A673 (cell line): ENCODE data around the gene DUSP15. TPM values are rescaled to one million over a fixed set of nuclear protein-coding genes. Genes with fewer than 3 reads are reported as not detected.

Source experiments
- BruUV-seq: library from RNA; stranded (reverse); fragments of 400-500 nt; replicated peaks from 2 replicates; lab custom pipeline; 2021; lab: Mats Ljungman, UMichigan
- CTCF ChIA-PET: fragments of 300-600 bp; sonication (Branson Sonifier 250); formaldehyde crosslinking; loops from one replicate; lab custom pipeline; 2022; ENCODE audit warnings: antibody characterized with exemption; lab: Charles Lee
- POLR2A ChIA-PET: fragments of 300-600 bp; sonication (Branson Sonifier 250); formaldehyde crosslinking; loops from one replicate; lab custom pipeline; 2022; ENCODE audit warnings: antibody characterized with exemption; ENCODE audit not compliant: low non-redundant PET; lab: Charles Lee
- DNase-seq: peaks from one replicate; pipeline ENCODE4 v3.0.0-alpha.2; 2015; ENCODE audit warnings: low spot score
- H3K27ac ChIP-seq: fragments of 200-600 bp; sonication (generic); 2 replicates; pipeline ENCODE4 v1.5.1; 2016; ENCODE audit warnings: mixed run types, low read depth, mild to moderate bottlenecking, mixed read lengths, antibody characterized with exemption, low read length; ENCODE audit not compliant: poor library complexity, severe bottlenecking
- H3K27me3 ChIP-seq: fragments of 200-600 bp; sonication (generic); replicated peaks from 2 replicates; pipeline ENCODE4 v1.6.1; 2017; ENCODE audit warnings: mixed run types, low read depth, mild to moderate bottlenecking, mixed read lengths, antibody characterized with exemption, low read length; ENCODE audit not compliant: insufficient read depth, poor library complexity
- H3K36me3 ChIP-seq: fragments of 200-600 bp; sonication (generic); 2 replicates; pipeline ENCODE4 v1.6.1; 2016; ENCODE audit warnings: mixed run types, mild to moderate bottlenecking, mixed read lengths, antibody characterized with exemption, low read length; ENCODE audit not compliant: insufficient read depth, poor library complexity, severe bottlenecking
- H3K4me1 ChIP-seq: fragments of 200-600 bp; sonication (generic); 2 replicates; pipeline ENCODE4 v1.6.1; 2017; ENCODE audit warnings: mixed run types, mild to moderate bottlenecking, mixed read lengths, antibody characterized with exemption, low read length; ENCODE audit not compliant: insufficient read depth, poor library complexity, severe bottlenecking
- H3K4me3 ChIP-seq: fragments of 200-600 bp; sonication (generic); 2 replicates; pipeline ENCODE4 v1.5.1; 2016; ENCODE audit warnings: low read depth, mixed run types, mild to moderate bottlenecking, mixed read lengths, low read length; ENCODE audit not compliant: poor library complexity, severe bottlenecking
- H3K9me3 ChIP-seq: fragments of 200-600 bp; sonication (generic); 2 replicates; pipeline ENCODE4 v1.6.1; 2016; ENCODE audit warnings: mixed run types, low read depth, mild to moderate bottlenecking, mixed read lengths, antibody characterized with exemption, low read length; ENCODE audit not compliant: poor library complexity, severe bottlenecking
- EZH2 ChIP-seq: fragments of 200-600 bp; sonication (generic); IDR thresholded peaks from 2 replicates; pipeline ENCODE4 v1.6.1; 2017; ENCODE audit warnings: borderline replicate concordance, low read depth, mild to moderate bottlenecking, mixed read lengths, antibody characterized with exemption, low read length; ENCODE audit not compliant: poor library complexity, severe bottlenecking
- intact Hi-C: fragments of 100-400 bp; cut with micrococcal nuclease; formaldehyde crosslinking; loops from one replicate; pipeline ENCODE4 v1.10.0; 2022; ENCODE audit not compliant: unreplicated experiment
- total RNA-seq: library from RNA; stranded (reverse); gene quantifications from 2 replicates; pipeline ENCODE4 v1.2.3, GENCODE V29; 2021
- TF ChIP-seq, protein P1 (sequence below): fragments of 300-800, 200-600 bp; sonication (generic); conservative IDR thresholded peaks from 2 replicates; pipeline ENCODE4 v1.5.1; 2017; ENCODE audit warnings: low read depth, mild to moderate bottlenecking, antibody characterized with exemption, low read length, moderate library complexity, mixed read lengths

Gene DUSP15
- total RNA-seq, 1 experiment from 2014 or later, result not detected

DNA sequence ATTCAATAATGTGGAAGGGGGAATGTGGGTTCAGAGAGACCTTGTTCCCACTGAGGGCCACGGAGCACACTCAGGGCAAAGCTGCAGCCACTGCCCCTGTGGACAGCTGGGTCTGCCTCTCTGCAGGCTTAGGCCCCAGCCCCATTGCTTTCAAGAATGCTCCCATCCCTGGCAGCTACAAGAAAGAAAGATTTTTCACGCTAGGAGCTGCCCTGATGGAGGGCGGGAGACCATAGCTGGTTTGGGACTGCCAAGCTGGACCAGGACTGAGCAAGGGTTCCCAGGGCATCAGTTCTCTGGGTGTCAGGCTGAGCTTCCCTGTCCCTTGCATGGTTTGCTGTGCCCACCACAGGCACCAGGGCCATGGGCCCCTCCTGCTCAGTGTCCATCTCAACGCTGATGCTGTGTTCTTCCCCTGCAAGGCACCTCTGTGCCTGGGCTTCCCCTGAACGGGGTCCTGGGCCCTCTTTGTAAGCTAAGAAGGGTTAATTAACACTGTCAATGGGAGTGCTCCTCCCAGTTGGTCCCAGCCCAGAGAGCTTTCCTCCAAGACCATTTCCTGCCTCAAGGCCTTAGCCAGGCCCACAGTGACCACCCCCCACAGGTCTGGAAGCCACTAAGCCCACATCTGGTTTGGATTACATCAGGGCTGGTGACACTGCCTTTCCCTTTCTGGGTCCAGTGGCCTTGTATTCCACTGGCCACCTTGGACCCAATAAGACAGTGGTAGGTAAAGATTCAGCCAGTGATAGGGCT is 33.3 kb downstream of the DUSP15 start:
- DNase-seq, result no peak
- Histone ChIP-seq H3K27ac (no peak overlapping the region), H3K36me3 (no peaks in the 10 kb centered on the region), H3K27me3 (no peaks in the 10 kb centered on the region), H3K9me3 (no peaks in the 10 kb centered on the region), H3K4me3 (no peak overlapping the region), H3K4me1 (no peaks in the 10 kb centered on the region)
- CTCF ChIA-PET, result no interaction called here
- POLR2A ChIA-PET, result no interaction called here
- no TSS peak for BruUV-seq
- intact Hi-C loops, result no loop called here
- TF ChIP-seq EZH2, result no peak
- TF ChIP-seq, protein P1, sequence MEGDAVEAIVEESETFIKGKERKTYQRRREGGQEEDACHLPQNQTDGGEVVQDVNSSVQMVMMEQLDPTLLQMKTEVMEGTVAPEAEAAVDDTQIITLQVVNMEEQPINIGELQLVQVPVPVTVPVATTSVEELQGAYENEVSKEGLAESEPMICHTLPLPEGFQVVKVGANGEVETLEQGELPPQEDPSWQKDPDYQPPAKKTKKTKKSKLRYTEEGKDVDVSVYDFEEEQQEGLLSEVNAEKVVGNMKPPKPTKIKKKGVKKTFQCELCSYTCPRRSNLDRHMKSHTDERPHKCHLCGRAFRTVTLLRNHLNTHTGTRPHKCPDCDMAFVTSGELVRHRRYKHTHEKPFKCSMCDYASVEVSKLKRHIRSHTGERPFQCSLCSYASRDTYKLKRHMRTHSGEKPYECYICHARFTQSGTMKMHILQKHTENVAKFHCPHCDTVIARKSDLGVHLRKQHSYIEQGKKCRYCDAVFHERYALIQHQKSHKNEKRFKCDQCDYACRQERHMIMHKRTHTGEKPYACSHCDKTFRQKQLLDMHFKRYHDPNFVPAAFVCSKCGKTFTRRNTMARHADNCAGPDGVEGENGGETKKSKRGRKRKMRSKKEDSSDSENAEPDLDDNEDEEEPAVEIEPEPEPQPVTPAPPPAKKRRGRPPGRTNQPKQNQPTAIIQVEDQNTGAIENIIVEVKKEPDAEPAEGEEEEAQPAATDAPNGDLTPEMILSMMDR, result no peak

DNA sequence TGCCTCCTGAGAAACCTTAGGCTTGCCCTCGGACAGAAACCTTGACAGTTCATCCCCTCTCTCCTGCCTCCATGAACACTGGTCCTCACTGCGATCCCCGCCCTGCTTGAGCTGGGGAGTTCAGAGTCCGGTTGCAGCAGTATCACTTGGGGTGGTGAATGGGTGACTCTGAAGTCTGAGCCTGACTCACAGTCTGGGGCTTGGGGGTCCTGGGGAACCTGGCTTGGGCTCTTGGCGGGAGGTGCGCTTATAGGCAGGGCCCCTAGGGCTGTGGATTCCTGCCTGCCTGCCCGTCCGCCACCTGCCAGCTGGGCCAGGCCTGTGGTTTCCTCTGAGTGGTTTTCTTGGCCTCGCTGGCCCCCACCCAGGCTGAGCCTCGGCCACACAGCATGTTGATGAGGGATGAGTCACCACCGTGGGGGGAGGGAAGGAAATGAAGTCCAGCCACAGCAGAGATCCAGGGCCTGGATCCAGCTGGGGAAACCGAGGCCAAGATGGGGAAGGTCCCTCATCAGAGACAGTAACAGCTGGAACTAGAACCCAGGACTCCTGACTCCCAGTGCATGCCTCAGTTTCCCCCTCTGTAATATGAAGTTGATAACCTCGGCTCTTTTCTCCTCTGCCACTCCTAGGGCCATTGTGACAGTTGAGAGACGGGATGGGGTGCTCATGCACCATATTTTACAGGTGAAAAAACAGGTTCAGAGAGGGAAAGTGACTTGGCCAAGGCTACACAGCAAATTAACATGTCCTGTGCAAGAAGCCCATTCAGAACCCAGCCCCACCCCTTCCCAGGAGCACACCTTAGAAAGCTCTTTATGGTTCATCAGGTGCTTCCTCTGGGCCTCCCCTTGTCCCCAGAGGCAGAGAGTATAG is 34.1 kb downstream of the DUSP15 start:
- Histone ChIP-seq H3K27me3 (no peaks in the 10 kb centered on the region), H3K27ac (no peak overlapping the region), H3K9me3 (no peaks in the 10 kb centered on the region), H3K4me3 (no peak overlapping the region), H3K36me3 (no peaks in the 10 kb centered on the region), H3K4me1 (no peaks in the 10 kb centered on the region)
- ChIA-PET CTCF (no interaction called here), POLR2A (no interaction called here)
- no peak for TF ChIP-seq EZH2
- TF ChIP-seq, protein P1, result no peak
- intact Hi-C loops, result no loop called here
- BruUV-seq, result no TSS peak
- DNase-seq, result no peak

DNA sequence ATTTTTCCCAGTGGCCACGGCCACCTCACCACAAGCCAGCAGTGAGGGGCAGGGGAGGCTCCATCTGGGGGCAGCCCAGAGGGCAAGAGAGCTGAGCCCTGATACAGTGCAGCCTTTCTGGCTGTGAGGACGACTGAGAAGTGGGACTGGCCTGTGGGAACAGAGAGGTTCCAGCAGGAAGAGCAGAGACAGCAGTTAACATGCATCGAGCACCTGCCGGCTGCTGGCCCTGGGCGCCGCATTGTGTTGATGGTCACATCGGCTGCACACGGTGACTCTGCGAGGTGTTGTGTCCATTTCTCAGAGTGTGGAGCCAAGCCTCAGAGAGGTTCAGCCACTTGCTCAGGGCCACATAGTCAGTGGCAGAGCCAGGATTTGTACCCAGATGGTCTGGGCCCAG is 34.8 kb downstream of the DUSP15 start:
- no peak for DNase-seq
- no peak overlapping the region for H3K27ac ChIP-seq
- no peak for TF ChIP-seq EZH2
- TF ChIP-seq, protein P1, result no peak

More for the DNA sequence above, 34.8 kb downstream of the DUSP15 start:
- CTCF ChIA-PET, result no interaction called here
- Histone ChIP-seq H3K36me3 (no peaks in the 10 kb centered on the region), H3K27me3 (no peaks in the 10 kb centered on the region), H3K9me3 (no peaks in the 10 kb centered on the region), H3K4me1 (no peaks in the 10 kb centered on the region), H3K4me3 (no peak overlapping the region)
- POLR2A ChIA-PET, result no interaction called here
- no TSS peak for BruUV-seq
- intact Hi-C loops, result no loop called here
